GM18951 (cell line): Measurements from ENCODE around the gene WWOX.

Experiments used
- POLR2A ChIP-seq: IDR thresholded peaks from 4 replicates; pipeline ENCODE4 v1.6.1; 2011; ENCODE audit warnings: mild to moderate bottlenecking; ENCODE audit not compliant: insufficient read length, insufficient read depth; ENCODE audit errors: extremely low read depth
- in situ Hi-C: fragments of 300-500 bp; cut with MboI; formaldehyde crosslinking; loops from one replicate; pipeline ENCODE4 v1.12.0; 2022; ENCODE audit warnings: low sequenced_read_pairs, mixed read lengths, inconsistent platforms; ENCODE audit not compliant: unreplicated experiment

Gene WWOX

DNA sequence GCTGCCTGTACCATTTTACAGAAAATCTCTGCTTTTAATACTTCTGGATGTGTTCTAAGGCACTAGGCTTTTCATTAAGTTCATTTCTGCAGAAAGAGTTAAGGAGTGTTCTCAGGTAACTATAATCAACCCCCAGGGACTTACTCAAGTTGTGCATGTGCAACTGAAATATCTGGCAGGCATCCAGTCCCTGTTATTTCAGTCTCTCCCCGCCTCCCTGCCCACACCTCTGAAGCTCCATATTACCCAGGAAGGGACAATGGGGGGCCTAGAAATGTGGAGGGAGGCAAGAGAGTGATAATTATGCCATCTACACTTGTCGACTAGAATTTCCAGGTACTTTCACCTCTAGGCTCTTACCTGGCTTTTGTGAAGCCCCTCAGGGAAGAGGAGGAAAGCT, 1068.9 kb downstream of the WWOX start:
- in situ Hi-C loops, result no loop called here
- no peak for TF ChIP-seq POLR2A

DNA sequence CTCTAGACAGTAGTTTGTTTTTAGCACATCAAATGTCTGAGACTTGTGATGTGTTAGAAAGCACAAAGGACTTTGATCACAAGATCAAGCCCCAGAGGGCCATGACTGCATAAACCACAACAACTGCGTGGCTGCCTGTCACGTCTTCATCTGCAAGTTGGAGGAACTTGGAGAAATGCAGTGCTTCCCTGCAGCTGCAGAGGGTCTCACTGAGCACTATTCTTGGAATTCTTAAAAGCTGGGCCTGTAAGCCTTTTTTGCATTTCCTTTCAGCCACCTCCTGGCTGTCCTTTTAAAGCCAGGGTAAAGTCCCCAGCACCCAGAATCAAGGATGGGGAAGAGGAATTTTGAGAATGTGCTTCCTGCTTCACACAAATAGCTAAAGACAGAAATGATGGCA, 1069.8 kb downstream of the WWOX start:
- TF ChIP-seq POLR2A, result no peak
- in situ Hi-C loops, result no loop called here

- TF ChIP-seq POLR2A, result no peak
- in situ Hi-C loops, result no loop called here
These were observed 1071.2 kb downstream of the WWOX start for GRCh38 chr16:79170555-79171246.

DNA sequence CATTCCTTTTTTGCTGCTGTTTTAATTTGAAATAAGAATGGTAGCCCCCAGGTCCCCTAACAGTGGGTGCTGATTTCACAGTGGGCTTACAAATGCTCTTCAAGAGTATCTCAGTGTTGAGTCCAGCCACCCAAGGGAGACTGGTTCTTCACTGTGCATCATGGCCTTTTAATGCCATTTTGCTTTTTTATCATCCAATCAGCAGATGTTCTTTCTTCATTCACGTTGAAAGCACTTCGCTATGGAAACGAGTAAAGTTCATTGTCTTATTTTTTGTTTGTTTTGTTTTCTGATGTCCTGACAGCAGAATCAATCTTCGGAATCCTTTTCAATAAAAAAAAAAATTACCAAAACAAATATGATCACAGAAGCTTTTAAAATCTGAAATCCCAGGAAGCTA, 1072.0 kb downstream of the WWOX start:
- in situ Hi-C loops, result no loop called here
- no peak for TF ChIP-seq POLR2A

DNA sequence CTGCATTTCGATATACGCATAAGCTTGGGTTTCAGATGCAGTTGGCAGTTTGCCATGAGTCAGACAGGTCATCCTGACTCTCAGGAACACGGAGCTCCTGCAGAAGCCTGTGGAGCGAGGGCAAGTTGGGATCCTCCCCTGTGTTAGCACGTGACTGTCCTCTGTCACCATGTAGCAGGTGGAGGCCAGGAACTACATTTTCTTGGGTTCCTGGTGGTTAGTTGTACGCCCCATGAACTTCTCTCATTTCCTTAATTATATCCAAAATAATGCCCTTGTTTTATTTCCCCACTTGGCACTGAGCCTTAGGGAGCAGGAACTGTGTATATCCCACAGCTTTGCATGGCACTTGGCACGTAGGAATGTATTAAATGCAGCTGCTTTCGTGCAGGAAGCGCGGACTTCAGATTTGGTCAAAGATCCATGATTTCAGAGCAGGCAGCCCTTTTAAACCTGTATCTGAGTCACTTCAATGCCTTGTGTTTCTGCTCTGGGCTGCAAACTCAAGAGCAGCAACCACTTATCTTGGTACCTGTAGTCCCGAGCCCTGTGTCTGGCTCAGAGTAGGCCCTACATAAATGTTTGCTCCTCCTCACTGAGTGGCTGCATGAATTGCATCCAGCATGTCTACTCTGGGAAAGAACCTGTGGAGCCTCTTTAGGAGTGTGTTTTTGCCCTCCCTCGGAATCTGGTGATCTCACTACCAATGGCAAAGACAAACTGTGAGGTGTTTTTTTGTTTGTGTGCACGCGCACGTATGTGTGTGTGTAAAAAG, 1072.7 kb downstream of the WWOX start:
- no peak for TF ChIP-seq POLR2A
- in situ Hi-C loops, result no loop called here

DNA sequence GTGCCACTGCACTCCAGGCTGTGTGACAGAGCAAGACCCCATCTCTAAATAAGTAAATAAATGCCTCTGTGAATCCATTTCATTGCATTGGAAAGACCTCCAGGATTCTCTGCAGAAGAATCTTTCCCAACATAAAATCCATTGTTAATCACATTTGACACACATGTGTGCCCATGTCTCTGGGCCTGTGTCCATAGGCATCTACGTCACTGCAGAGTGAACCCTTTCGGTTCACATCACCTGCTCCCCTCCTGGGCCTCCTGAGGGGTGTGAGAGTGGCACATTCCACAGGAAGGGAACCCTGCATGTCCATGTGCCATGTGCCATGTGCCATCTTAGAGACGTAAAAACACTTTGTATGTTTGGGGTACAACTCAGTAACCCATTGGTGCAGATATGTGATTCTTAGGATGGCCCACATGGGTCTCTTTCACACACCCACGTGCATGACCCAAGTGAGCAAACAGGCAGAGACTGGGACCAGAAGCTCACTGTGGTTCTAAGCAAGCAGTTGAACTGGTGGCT, 1073.6 kb downstream of the WWOX start:
- no peak for TF ChIP-seq POLR2A
- in situ Hi-C loops, result no loop called here

DNA sequence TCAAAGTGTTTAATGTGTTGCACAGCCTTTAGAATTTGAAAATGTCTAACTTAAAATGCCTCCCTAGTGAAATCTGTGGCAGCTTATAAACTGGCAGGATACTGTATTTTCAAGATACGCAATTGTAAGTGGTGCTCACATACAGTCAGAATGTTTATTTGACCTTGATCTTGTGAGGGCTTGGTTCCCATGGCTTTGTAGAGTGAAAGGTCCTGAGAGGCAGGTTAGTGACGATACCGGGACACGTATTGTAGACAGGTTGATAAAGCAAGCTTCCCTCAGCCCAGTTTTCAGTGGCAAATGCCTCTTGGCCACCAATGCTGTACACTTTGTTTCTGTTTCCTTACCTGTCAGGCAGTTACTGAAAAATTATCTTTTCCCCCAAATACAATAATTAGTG, 1074.5 kb downstream of the WWOX start:
- in situ Hi-C loops, result no loop called here
- no peak for TF ChIP-seq POLR2A

GRCh38 chr16:79175286-79176057, 1076.0 kb downstream of the WWOX start:
- TF ChIP-seq POLR2A, result no peak
- in situ Hi-C loops, result no loop called here

GRCh38 chr16:79177018-79177417, 1077.6 kb downstream of the WWOX start:
- no peak for TF ChIP-seq POLR2A
- in situ Hi-C loops, result no loop called here

DNA sequence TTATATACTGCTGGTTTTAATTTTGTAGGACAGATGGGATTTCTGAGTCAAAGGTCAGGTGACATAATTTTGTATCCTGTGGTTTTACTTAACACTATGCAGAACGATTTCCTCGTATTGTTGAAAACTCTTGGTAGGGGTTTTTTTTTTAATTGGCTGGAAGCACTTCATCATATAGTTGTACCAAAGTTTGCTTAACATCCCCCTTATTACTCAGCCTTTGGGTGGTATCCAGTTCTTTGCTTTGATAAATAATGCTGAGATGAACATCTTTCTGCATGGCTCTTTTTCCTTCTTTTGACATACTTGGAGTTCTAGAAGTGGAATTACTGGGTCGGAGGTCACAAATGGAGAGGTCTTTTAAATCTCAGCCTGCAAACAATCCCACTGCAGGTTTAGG, 1082.0 kb downstream of the WWOX start:
- in situ Hi-C loops, result no loop called here
- TF ChIP-seq POLR2A, result no peak

GRCh38 chr16:79182616-79183015, 1083.2 kb downstream of the WWOX start:
- TF ChIP-seq POLR2A, result no peak
- in situ Hi-C loops, result no loop called here

GRCh38 chr16:79183571-79183970, 1084.1 kb downstream of the WWOX start:
- in situ Hi-C loops, result no loop called here
- TF ChIP-seq POLR2A, result no peak

- no peak for TF ChIP-seq POLR2A
- in situ Hi-C loops, result no loop called here
These were observed 1085.1 kb downstream of the WWOX start for GRCh38 chr16:79184464-79185030.
